Measurements from ENCODE around the gene LSM2. TPM values are rescaled to one million over a fixed set of nuclear protein-coding genes. Genes with fewer than 3 reads are reported as not detected.

Gene LSM2
- total RNA-seq, 2 donors from 2014 or later: 92.5 to 139 TPM

DNA sequence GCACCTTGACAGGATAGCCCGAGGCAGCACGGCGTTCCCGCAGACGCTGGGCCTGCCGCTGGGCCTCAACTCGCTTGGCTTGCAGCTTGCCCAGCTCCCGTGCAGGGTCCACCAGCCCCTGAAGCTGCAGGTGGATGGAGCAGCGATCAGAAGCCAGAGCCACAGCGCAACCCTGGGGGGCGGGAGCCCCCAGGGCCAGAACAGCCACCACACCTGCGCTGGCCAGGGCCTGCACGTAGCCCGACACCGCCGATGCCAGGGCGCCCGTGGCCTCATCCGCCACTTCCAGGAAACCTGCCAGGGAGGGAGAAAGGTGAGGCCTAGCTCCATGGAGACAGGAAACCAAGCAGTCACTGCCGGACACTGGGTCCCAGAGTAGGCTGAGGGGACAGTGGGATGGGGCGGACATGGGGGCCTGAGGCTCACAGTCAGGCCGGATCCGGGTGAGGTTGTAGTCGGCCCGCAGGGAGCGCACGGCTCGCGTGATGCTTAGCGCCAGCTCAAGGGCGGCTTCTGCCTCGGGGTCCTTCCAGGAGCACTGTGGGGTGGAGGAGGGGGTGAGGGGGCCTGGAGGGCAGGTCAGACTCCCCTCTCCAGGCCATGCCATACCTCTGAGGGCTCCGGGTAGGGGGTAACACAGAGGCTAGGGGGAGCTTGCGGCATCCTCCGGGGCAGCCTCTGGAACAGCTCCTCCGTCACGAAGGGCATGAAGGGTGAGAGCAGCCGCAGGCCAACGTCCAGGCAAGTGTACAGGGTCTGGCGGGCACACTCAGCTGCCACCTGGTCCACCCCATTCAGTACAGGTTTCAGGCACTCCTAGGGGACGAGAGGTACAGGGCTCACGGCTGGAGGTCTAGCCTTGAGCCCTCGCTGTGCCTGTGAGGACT lies 27.5 kb downstream of the LSM2 start:
- ATAC-seq (replicated peaks): no peak
- H3K4me3 Mint-ChIP-seq: no peak overlapping the region
- peaks cover 38% of the 10 kb centered on the region for H3K36me3 Mint-ChIP-seq (ENCODE audit: low read depth)
- H3K27me3 Mint-ChIP-seq: no peaks in the 10 kb centered on the region
- peaks cover 16% of the 10 kb centered on the region for H3K4me1 Mint-ChIP-seq
- no peaks in the 10 kb centered on the region for H3K9me3 Mint-ChIP-seq
- H3K27ac Mint-ChIP-seq: no peak overlapping the region

DNA sequence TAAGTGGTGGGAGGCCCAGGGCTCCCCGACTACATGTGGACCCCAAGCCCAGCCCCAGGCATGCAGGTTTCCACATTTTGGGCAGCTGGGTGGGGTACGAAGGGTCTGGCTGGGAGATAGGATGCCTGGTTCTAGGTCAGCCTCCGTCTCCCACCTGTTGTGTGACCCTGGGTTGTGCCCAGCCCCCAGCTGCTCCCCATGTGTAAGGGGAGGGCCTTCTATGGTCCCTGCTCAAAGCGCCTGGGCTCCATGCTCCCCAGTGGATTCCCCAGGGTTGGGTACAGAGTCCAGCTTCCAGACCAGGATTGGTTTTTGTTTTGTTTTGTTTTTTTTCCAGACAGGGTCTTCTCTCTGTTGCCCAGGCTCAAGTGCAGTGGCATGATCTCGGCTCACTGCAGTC lies 28.6 kb downstream of the LSM2 start:
- Mint-ChIP-seq H3K9me3 (no peaks in the 10 kb centered on the region), H3K4me1 (peaks cover 16% of the 10 kb centered on the region), H3K4me3 (no peak overlapping the region), H3K27ac (no peak overlapping the region), H3K27me3 (no peaks in the 10 kb centered on the region), H3K36me3 (ENCODE audit: low read depth) (peaks cover 33% of the 10 kb centered on the region)
- ATAC-seq (replicated peaks): no peak

DNA sequence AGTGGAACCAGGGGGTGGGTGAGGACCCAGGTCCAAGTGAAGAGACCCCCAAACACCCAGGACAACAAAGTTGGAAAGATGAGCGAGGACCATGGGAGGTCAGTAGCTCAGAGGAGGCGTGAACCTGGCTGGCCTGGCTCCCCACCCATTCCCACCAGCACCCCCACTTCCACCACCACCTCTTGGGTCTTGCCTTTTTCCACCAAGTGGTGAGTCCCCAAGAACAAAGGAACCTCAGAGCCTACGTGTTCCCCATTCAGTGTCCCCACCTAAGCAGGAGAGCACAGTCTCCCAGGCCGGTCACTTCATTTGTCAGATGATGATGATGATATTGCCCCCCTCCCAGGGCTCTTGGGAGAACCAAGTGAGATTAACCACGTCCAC lies 29.1 kb downstream of the LSM2 start:
- peak overlapping the region; percentile 64 for H3K4me3 Mint-ChIP-seq
- peak overlapping the region; percentile 82 for H3K27ac Mint-ChIP-seq
- H3K4me1 Mint-ChIP-seq: peaks cover 16% of the 10 kb centered on the region
- H3K9me3 Mint-ChIP-seq: no peaks in the 10 kb centered on the region
- no peaks in the 10 kb centered on the region for H3K27me3 Mint-ChIP-seq
- ATAC-seq (replicated peaks): no peak
- peaks cover 27% of the 10 kb centered on the region for H3K36me3 Mint-ChIP-seq (ENCODE audit: low read depth)

DNA sequence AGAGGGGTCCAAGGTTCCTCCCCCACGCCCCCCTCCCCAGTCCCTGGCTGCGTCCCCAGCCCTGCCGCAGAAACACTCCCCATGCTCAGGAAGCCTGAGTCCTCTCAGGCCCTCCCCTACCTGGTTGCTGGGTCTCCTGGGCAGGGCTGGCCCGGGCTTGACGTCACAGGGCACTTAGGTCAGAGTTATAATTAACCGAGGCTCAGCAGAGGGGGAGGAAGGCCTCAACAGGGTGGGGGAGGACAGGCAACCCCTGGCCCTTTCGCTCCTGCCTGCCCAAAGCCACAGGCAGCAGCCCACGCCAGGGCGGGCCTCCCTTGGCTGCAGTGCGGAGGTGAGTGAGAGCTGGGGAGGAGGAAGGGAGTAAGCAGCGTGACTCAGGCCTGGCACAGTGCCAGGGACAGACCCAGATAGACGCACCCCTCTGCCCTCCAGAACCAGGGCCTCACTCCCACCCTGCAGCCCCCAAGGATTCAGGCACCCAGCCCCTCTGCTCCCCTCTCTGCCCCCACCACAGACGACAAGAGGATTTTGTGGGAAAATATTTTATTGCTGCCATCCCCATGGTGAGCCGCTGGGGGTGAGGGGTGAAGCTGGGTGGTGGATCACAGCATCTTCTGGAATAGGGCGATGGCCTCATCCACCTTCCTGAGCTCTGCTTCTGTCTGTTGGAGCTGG lies 29.6 kb downstream of the LSM2 start, which contains the start of gene VWA7:
TSS of gene VWA7 (minus strand) at position 340 of the 678 bp plus-strand sequence. CDS start 549 bp downstream, outside the sequence.
- peak within 1 kb of the TSS; percentile 64 for H3K4me3 Mint-ChIP-seq
- no peaks in the 10 kb centered on the region for H3K9me3 Mint-ChIP-seq
- H3K4me1 Mint-ChIP-seq: peaks cover 16% of the 10 kb centered on the region
- peak within 1 kb of the TSS; percentile 82 for H3K27ac Mint-ChIP-seq
- peaks cover 22% of the 10 kb centered on the region for H3K36me3 Mint-ChIP-seq (ENCODE audit: low read depth)
- H3K27me3 Mint-ChIP-seq: no peaks in the 10 kb centered on the region
- ATAC-seq (replicated peaks): peak; percentile 97

- H3K36me3 Mint-ChIP-seq (ENCODE audit: low read depth): peaks cover 16% of the 10 kb centered on the region
- ATAC-seq (replicated peaks): no peak
- peaks cover 16% of the 10 kb centered on the region for H3K4me1 Mint-ChIP-seq
- peak overlapping the region; percentile 64 for H3K4me3 Mint-ChIP-seq
- no peaks in the 10 kb centered on the region for H3K9me3 Mint-ChIP-seq
- peak overlapping the region; percentile 82 for H3K27ac Mint-ChIP-seq
- H3K27me3 Mint-ChIP-seq: no peaks in the 10 kb centered on the region
Measured at GRCh38 chr6:31776485-31776988, 30.2 kb downstream of the LSM2 start.

DNA sequence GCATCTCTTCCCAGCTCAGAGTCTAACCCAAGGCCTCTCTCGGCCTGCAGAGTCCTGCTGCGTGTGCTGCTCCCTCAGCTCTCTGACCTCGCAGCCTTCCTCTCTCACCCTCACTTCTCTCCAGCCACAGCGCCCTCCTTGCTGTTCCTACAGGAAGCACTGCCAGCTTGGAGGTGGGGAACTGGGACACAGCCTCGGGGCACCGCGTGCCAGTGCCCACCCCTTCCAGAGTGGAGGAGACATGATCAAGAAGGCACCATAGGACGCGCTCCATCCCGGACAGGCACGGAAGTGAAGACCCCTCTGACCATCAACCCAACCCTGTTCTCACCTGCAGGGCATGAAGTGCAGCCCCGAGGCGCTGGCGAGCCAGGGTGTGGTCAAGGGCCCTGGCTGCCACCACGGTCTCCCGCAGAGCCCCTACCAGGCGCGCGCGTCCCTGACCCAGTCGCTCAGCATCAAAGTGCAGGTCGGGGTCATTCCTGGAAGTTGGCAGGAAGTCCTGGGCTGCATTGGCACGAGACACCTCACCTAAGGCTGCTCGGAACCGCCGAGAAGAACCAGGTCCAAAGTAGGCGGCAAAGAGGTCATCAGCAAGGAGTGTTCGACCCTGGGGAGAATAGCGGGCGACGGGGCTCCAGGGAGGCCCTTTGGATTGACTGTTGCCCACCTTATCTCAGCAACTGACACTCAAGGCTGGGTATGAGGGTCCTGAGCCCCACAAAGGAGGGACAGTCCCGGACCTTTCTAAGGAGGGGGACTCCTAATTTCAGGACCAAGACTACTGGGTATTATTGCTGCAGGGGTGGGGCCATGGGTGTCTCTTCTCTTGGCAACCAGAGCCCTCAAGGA lies 30.9 kb downstream of the LSM2 start:
- Mint-ChIP-seq H3K4me3 (peak overlapping the region; percentile 64), H3K27ac (peak overlapping the region; percentile 82), H3K36me3 (ENCODE audit: low read depth) (peaks cover 10% of the 10 kb centered on the region), H3K4me1 (peaks cover 22% of the 10 kb centered on the region), H3K9me3 (no peaks in the 10 kb centered on the region), H3K27me3 (no peaks in the 10 kb centered on the region)
- ATAC-seq (replicated peaks): no peak

- Mint-ChIP-seq H3K4me1 (peaks cover 22% of the 10 kb centered on the region), H3K9me3 (no peaks in the 10 kb centered on the region), H3K27ac (peak overlapping the region; percentile 13), H3K36me3 (ENCODE audit: low read depth) (peaks cover 7% of the 10 kb centered on the region), H3K4me3 (peak overlapping the region; percentile 64), H3K27me3 (no peaks in the 10 kb centered on the region)
- no peak for ATAC-seq (replicated peaks)
Measured at GRCh38 chr6:31775184-31775583, 31.6 kb downstream of the LSM2 start.

- peaks cover 21% of the 10 kb centered on the region for H3K4me1 Mint-ChIP-seq
- no peak overlapping the region for H3K4me3 Mint-ChIP-seq
- ATAC-seq (replicated peaks): peak; percentile 25
Measured at GRCh38 chr6:31771992-31772358, 34.8 kb downstream of the LSM2 start.

DNA sequence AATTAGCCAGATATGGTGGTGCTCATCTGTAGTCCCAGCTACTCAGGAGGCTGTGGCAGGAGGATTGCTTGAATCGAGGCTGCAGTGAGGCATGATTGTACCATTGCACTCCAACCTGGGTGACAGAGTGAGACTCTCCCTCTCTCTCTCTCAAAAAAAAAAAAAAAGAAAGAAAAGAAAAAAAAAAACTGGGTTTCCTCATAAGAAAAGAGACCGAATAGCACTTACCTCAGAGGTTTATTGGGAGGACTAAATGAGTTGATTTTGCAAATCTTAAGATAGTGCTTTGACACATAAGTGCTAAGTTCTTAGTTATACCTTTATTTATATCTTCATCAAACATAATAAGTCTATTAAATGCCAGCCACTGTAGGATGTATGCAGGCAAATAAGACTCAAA lies 35.9 kb downstream of the LSM2 start:
- Mint-ChIP-seq H3K9me3 (no peaks in the 10 kb centered on the region), H3K27me3 (no peaks in the 10 kb centered on the region), H3K27ac (no peak overlapping the region), H3K4me1 (peaks cover 17% of the 10 kb centered on the region), H3K36me3 (ENCODE audit: low read depth) (no peaks in the 10 kb centered on the region), H3K4me3 (peak overlapping the region; percentile 36)
- no peak for ATAC-seq (replicated peaks)

More at GRCh38 chr6:31771992-31772358, 34.8 kb downstream of the LSM2 start:
- H3K36me3 Mint-ChIP-seq (ENCODE audit: low read depth): peaks cover 2% of the 10 kb centered on the region
- H3K27me3 Mint-ChIP-seq: no peaks in the 10 kb centered on the region
- no peaks in the 10 kb centered on the region for H3K9me3 Mint-ChIP-seq
- H3K27ac Mint-ChIP-seq: no peak overlapping the region

DNA sequence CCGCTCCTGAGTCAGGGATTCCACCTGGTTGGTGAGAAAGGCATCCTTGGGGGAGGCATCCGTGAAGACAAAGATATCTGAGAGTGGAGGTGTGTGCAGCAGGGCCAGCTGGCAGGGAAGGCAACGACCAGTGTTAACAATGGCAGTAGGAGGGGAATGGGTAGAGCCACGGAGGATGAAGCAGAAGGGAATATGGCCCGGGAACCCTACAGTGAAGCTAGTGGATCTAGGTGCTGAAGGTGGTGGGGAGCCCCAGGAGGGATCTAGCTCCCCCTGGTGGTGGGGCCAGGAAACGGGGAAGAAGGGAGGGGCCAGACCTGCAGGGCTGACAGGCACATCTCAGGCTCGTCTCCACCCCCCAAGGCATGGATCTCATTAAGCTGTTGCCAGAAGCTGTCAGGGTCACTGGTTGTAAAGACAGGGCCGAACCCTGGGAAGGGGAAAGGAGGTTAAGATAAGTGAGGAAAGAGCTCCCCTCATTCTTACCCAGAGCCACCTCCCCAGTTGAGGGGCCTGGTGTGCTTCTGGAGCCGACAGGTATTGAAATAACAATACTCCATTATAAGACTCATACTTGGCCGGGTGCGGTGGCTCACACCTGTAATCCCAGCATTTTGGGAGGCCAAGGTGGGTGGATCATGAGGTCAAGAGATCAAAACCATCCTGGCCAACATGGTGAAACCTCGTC lies 36.9 kb downstream of the LSM2 start:
- ATAC-seq (replicated peaks): peak; percentile 91
- Mint-ChIP-seq H3K9me3 (no peaks in the 10 kb centered on the region), H3K4me3 (no peak overlapping the region), H3K27me3 (no peaks in the 10 kb centered on the region), H3K27ac (peak overlapping the region; percentile 16), H3K4me1 (peaks cover 11% of the 10 kb centered on the region), H3K36me3 (ENCODE audit: low read depth) (no peaks in the 10 kb centered on the region)

- Mint-ChIP-seq H3K27ac (peak overlapping the region; percentile 38), H3K4me1 (peaks cover 13% of the 10 kb centered on the region), H3K36me3 (ENCODE audit: low read depth) (peaks cover 3% of the 10 kb centered on the region), H3K4me3 (no peak overlapping the region), H3K9me3 (no peaks in the 10 kb centered on the region), H3K27me3 (no peaks in the 10 kb centered on the region)
- ATAC-seq (replicated peaks): no peak
Measured at GRCh38 chr6:31768363-31769257, 38.2 kb downstream of the LSM2 start.

GRCh38 chr6:31767096-31767645 lies 39.6 kb downstream of the LSM2 start:
- H3K27ac Mint-ChIP-seq: peak overlapping the region; percentile 38
- ATAC-seq (replicated peaks): no peak
- H3K4me3 Mint-ChIP-seq: no peak overlapping the region
- H3K36me3 Mint-ChIP-seq (ENCODE audit: low read depth): peaks cover 12% of the 10 kb centered on the region
- H3K9me3 Mint-ChIP-seq: no peaks in the 10 kb centered on the region
- H3K4me1 Mint-ChIP-seq: peaks cover 17% of the 10 kb centered on the region
- H3K27me3 Mint-ChIP-seq: no peaks in the 10 kb centered on the region

Data from activated T-helper 17 cell treated with anti-CD3 and anti-CD28 coated beads, Interleukin-2, amount 50 U/mL, for 72 hours (primary cell).